HepG2 (cell line): ENCODE results near the gene NDUFS7. TPM values are rescaled to one million over a fixed set of nuclear protein-coding genes. Genes with fewer than 3 reads are reported as not detected.
A peak's percentile ranks its signal among the peaks of the same experiment; 100 is the strongest.

ENCODE experiments used
- ATAD3A ChIP-seq: sonication (generic); formaldehyde crosslinking; IDR thresholded peaks from 2 replicates; pipeline ENCODE4 v1.4.0; 2020; ENCODE audit warnings: missing genetic modification reagents
- ATF4 ChIP-seq, 2 experiments: fragments of 450-650 bp in 1 of 2; sonication (generic) in 1 of 2; formaldehyde crosslinking; IDR thresholded peaks; 2 replicates each; pipeline versions ENCODE4 v1.5.0 to v1.8.0; 2020 to 2022; ENCODE audit warnings: mild to moderate bottlenecking in 1 of 2, missing genetic modification reagents in 1 of 2
- BCL6 ChIP-seq: IDR thresholded peaks from 2 replicates; pipeline ENCODE4 v1.6.1; 2016; ENCODE audit warnings: missing genetic modification reagents, missing compliant biosample characterization
- FOXM1 ChIP-seq: sonication (generic); formaldehyde crosslinking; IDR thresholded peaks from 2 replicates; pipeline ENCODE4 v1.5.0; 2020; ENCODE audit warnings: missing genetic modification reagents
- KLF12 ChIP-seq: sonication (generic); formaldehyde crosslinking; IDR thresholded peaks from 2 replicates; pipeline ENCODE4 v1.4.0; 2020; ENCODE audit warnings: missing genetic modification reagents, borderline replicate concordance
- XBP1 ChIP-seq: sonication (generic); formaldehyde crosslinking; IDR thresholded peaks from 2 replicates; pipeline ENCODE4 v1.5.0; 2020; ENCODE audit warnings: missing genetic modification reagents
- ZNF101 ChIP-seq: sonication (generic); formaldehyde crosslinking; IDR thresholded peaks from 2 replicates; pipeline ENCODE4 v1.4.0; 2020; ENCODE audit warnings: mild to moderate bottlenecking, low read depth, missing genetic modification reagents, borderline replicate concordance
- ZNF431 ChIP-seq: sonication (generic); formaldehyde crosslinking; IDR thresholded peaks from 2 replicates; pipeline ENCODE4 v1.9.0; 2022; ENCODE audit warnings: missing genetic modification reagents, low read depth, mild to moderate bottlenecking, borderline replicate concordance
- ZNF614 ChIP-seq: IDR thresholded peaks from 2 replicates; pipeline ENCODE4 v1.6.1; 2018; ENCODE audit warnings: missing biosample characterization, missing genetic modification reagents, inconsistent platforms, borderline replicate concordance
- ZNF747 ChIP-seq: sonication (generic); formaldehyde crosslinking; IDR thresholded peaks from 2 replicates; pipeline ENCODE4 v1.8.1; 2023; ENCODE audit warnings: missing genetic modification reagents, mild to moderate bottlenecking, borderline replicate concordance
- ZNF773 ChIP-seq: sonication (generic); formaldehyde crosslinking; IDR thresholded peaks from 2 replicates; pipeline ENCODE4 v1.4.0; 2020; ENCODE audit warnings: missing genetic modification reagents, borderline replicate concordance
- ZNF788 ChIP-seq: sonication (generic); formaldehyde crosslinking; IDR thresholded peaks from 2 replicates; pipeline ENCODE4 v1.5.0; 2020; ENCODE audit warnings: mild to moderate bottlenecking, missing genetic modification reagents, borderline replicate concordance
- ZSCAN20 ChIP-seq: sonication (generic); formaldehyde crosslinking; IDR thresholded peaks from 2 replicates; pipeline ENCODE4 v1.4.0; 2020; ENCODE audit warnings: missing genetic modification reagents, mild to moderate bottlenecking, borderline replicate concordance
- polyA plus RNA-seq, 8 experiments: library from polyadenylated mRNA; depleted of rRNA in 3 of 8; stranded (reverse) in 7 of 8; unstranded in 1 of 8; fragments of >200 nt; fragmentation: Illumina TruSeq in 4 of 8; extraction: Trizol in 4 of 8; gene quantifications; 2 replicates each; pipeline versions ENCODE4 v1.2.1 to v1.2.3, GENCODE V29; 2011 to 2016; ENCODE audit warnings: low read depth in 4 of 8, missing spikeins in 1 of 8, mixed read lengths in 1 of 8; ENCODE audit not compliant: insufficient read depth in 1 of 8
- total RNA-seq, 5 experiments: library from RNA; depleted of rRNA; stranded (reverse); fragments of >200 nt; fragmentation: Illumina TruSeq; extraction: Trizol; gene quantifications; 2 replicates each; pipeline ENCODE4 v1.2.3, GENCODE V29; 2016; ENCODE audit warnings: low read depth in 1 of 5
- TF ChIP-seq, protein P1 (sequence below): sonication (generic); formaldehyde crosslinking; IDR thresholded peaks from 2 replicates; pipeline ENCODE4 v1.4.0; 2020; ENCODE audit warnings: missing genetic modification reagents; ENCODE audit errors: not compliant biosample characterization
- TF ChIP-seq, protein P2 (sequence below): sonication (generic); formaldehyde crosslinking; IDR thresholded peaks from 2 replicates; pipeline ENCODE4 v1.4.0; 2020; ENCODE audit warnings: mild to moderate bottlenecking, missing genetic modification reagents, borderline replicate concordance
- TF ChIP-seq, protein P3 (sequence below): sonication (generic); formaldehyde crosslinking; IDR thresholded peaks from 2 replicates; pipeline ENCODE4 v1.9.0; 2021; ENCODE audit warnings: missing genetic modification reagents, borderline replicate concordance
- TF ChIP-seq, protein P4 (sequence below): sonication (generic); formaldehyde crosslinking; IDR thresholded peaks from 2 replicates; pipeline ENCODE4 v1.9.0; 2021; ENCODE audit warnings: missing genetic modification reagents, borderline replicate concordance

The NDUFS7 gene
- total and polyA plus RNA-seq, 2 of the 13 experiments (the other 11 are each of a cell fraction or from before 2014, with no cell fraction given), result 34.3 to 66.9 TPM

GRCh38 chr19:1400281-1401137 lies 16.8 kb downstream of the NDUFS7 start (continued):
- no peak for TF ChIP-seq ZSCAN20 (CRISPR knock-in tag)
- TF ChIP-seq, protein P1, sequence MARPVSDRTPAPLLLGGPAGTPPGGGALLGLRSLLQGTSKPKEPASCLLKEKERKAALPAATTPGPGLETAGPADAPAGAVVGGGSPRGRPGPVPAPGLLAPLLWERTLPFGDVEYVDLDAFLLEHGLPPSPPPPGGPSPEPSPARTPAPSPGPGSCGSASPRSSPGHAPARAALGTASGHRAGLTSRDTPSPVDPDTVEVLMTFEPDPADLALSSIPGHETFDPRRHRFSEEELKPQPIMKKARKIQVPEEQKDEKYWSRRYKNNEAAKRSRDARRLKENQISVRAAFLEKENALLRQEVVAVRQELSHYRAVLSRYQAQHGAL, result no peak
- TF ChIP-seq, protein P2, sequence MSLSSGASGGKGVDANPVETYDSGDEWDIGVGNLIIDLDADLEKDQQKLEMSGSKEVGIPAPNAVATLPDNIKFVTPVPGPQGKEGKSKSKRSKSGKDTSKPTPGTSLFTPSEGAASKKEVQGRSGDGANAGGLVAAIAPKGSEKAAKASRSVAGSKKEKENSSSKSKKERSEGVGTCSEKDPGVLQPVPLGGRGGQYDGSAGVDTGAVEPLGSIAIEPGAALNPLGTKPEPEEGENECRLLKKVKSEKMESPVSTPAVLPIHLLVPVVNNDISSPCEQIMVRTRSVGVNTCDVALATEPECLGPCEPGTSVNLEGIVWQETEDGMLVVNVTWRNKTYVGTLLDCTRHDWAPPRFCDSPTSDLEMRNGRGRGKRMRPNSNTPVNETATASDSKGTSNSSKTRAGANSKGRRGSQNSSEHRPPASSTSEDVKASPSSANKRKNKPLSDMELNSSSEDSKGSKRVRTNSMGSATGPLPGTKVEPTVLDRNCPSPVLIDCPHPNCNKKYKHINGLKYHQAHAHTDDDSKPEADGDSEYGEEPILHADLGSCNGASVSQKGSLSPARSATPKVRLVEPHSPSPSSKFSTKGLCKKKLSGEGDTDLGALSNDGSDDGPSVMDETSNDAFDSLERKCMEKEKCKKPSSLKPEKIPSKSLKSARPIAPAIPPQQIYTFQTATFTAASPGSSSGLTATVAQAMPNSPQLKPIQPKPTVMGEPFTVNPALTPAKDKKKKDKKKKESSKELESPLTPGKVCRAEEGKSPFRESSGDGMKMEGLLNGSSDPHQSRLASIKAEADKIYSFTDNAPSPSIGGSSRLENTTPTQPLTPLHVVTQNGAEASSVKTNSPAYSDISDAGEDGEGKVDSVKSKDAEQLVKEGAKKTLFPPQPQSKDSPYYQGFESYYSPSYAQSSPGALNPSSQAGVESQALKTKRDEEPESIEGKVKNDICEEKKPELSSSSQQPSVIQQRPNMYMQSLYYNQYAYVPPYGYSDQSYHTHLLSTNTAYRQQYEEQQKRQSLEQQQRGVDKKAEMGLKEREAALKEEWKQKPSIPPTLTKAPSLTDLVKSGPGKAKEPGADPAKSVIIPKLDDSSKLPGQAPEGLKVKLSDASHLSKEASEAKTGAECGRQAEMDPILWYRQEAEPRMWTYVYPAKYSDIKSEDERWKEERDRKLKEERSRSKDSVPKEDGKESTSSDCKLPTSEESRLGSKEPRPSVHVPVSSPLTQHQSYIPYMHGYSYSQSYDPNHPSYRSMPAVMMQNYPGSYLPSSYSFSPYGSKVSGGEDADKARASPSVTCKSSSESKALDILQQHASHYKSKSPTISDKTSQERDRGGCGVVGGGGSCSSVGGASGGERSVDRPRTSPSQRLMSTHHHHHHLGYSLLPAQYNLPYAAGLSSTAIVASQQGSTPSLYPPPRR, result peak; percentile 1
- peak; percentile 47; the same call in 1 of the 2 replicates for TF ChIP-seq ZNF614 (CRISPR knock-in tag)
- no peak for TF ChIP-seq ATF4 (CRISPR knock-in tag; IDR thresholded peaks at IDR 0.05)
- TF ChIP-seq ZNF101 (CRISPR knock-in tag), result no peak
- no peak for TF ChIP-seq ATAD3A (CRISPR knock-in tag)
- TF ChIP-seq XBP1 (CRISPR knock-in tag), result no peak
- TF ChIP-seq, protein P3, sequence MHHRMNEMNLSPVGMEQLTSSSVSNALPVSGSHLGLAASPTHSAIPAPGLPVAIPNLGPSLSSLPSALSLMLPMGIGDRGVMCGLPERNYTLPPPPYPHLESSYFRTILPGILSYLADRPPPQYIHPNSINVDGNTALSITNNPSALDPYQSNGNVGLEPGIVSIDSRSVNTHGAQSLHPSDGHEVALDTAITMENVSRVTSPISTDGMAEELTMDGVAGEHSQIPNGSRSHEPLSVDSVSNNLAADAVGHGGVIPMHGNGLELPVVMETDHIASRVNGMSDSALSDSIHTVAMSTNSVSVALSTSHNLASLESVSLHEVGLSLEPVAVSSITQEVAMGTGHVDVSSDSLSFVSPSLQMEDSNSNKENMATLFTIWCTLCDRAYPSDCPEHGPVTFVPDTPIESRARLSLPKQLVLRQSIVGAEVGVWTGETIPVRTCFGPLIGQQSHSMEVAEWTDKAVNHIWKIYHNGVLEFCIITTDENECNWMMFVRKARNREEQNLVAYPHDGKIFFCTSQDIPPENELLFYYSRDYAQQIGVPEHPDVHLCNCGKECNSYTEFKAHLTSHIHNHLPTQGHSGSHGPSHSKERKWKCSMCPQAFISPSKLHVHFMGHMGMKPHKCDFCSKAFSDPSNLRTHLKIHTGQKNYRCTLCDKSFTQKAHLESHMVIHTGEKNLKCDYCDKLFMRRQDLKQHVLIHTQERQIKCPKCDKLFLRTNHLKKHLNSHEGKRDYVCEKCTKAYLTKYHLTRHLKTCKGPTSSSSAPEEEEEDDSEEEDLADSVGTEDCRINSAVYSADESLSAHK (CRISPR knock-in tag), result no peak; the same call in 1 of the 2 replicates
- TF ChIP-seq ZNF788, result peak; percentile 95; the same call in 1 of the 2 replicates
- no peak for TF ChIP-seq FOXM1 (CRISPR knock-in tag)
- no peak for TF ChIP-seq ZNF773
- TF ChIP-seq, protein P4, sequence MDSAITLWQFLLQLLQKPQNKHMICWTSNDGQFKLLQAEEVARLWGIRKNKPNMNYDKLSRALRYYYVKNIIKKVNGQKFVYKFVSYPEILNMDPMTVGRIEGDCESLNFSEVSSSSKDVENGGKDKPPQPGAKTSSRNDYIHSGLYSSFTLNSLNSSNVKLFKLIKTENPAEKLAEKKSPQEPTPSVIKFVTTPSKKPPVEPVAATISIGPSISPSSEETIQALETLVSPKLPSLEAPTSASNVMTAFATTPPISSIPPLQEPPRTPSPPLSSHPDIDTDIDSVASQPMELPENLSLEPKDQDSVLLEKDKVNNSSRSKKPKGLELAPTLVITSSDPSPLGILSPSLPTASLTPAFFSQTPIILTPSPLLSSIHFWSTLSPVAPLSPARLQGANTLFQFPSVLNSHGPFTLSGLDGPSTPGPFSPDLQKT (CRISPR knock-in tag), result no peak
- peak; percentile 57; the same call in 1 of the 2 replicates for TF ChIP-seq BCL6 (CRISPR knock-in tag)
- TF ChIP-seq ZNF431 (CRISPR knock-in tag), result 0 out of 2 replicates have a peak, but pooled peaks have one; percentile 36
- TF ChIP-seq KLF12 (CRISPR knock-in tag), result no peak
- peak; percentile 92; the same call in 1 of the 2 replicates for TF ChIP-seq ZNF747 (CRISPR knock-in tag)
